Mammary epithelial cell (primary cell): Measurements from ENCODE around the gene ACVR1.

Source experiments
- CTCF ChIP-seq, 2 donors: IDR thresholded peaks in 1 of 2; conservative IDR thresholded peaks in 1 of 2; 2 replicates each; pipeline ENCODE4 v1.5.1; 2011 to 2012; ENCODE audit warnings: inconsistent platforms in 2 of 2, low read length in 2 of 2, mild to moderate bottlenecking in 2 of 2, control low read depth in 1 of 2, low read depth in 1 of 2; ENCODE audit not compliant: insufficient read depth in 1 of 2; ENCODE audit errors: extremely low read depth in 1 of 2
- EZH2 ChIP-seq: IDR thresholded peaks from 2 replicates; pipeline ENCODE4 v1.6.1; 2012; ENCODE audit warnings: low read length, inconsistent platforms, borderline replicate concordance

GRCh38 chr2:157871415-157871814, 4.7 kb downstream of the ACVR1 start:
- TF ChIP-seq CTCF (conservative IDR thresholded peaks at IDR 0.05 in 1 of 2, IDR thresholded peaks at IDR 0.05 in 1 of 2; ENCODE audit: extremely low read depth in 1 of 2, insufficient read depth in 1 of 2, low read depth in 1 of 2, low read length in 2 of 2) (no peak), EZH2 (no peak)
